OCI-LY7 (cell line): ENCODE measurements around the gene HSPB6. TPM values are rescaled to one million over a fixed set of nuclear protein-coding genes. Genes with fewer than 3 reads are reported as not detected.

Experiments used
- BruUV-seq: library from RNA; stranded (reverse); fragments of 400-500 nt; replicated peaks from 2 replicates; lab custom pipeline; 2021; lab: Mats Ljungman, UMichigan
- CTCF ChIA-PET: fragments of 300-600 bp; sonication (Branson Sonifier 250); formaldehyde crosslinking; loops from one replicate; lab custom pipeline; 2022; ENCODE audit warnings: antibody characterized with exemption; ENCODE audit not compliant: unreplicated experiment; lab: Charles Lee
- POLR2A ChIA-PET: fragments of 300-600 bp; sonication (Branson Sonifier 250); formaldehyde crosslinking; loops from one replicate; lab custom pipeline; 2022; ENCODE audit warnings: antibody characterized with exemption; lab: Charles Lee
- DNase-seq: peaks from one replicate; pipeline ENCODE4 v3.0.0-alpha.2; 2015; ENCODE audit warnings: low spot score
- H2AFZ ChIP-seq: fragments of 200-600 bp; sonication (generic), shearing (Covaris generic); 2 replicates; pipeline ENCODE4 v1.6.1; 2014; ENCODE audit warnings: mild to moderate bottlenecking, antibody characterized with exemption, low read length, moderate library complexity
- H3K27ac ChIP-seq: fragments of 200-600 bp; sonication (generic); 2 replicates; pipeline ENCODE4 v1.5.1; 2014; ENCODE audit warnings: mixed run types, low read depth, mild to moderate bottlenecking, moderate library complexity, low read length, inconsistent platforms; ENCODE audit not compliant: poor library complexity, severe bottlenecking
- H3K36me3 ChIP-seq: fragments of 200-600 bp; sonication (generic); 2 replicates; pipeline ENCODE4 v1.6.1; 2014; ENCODE audit warnings: mild to moderate bottlenecking, antibody characterized with exemption, low read length, moderate library complexity, mixed read lengths; ENCODE audit not compliant: insufficient read depth
- H3K4me1 ChIP-seq: fragments of 200-600 bp; sonication (generic); 2 replicates; pipeline ENCODE4 v1.5.1; 2014; ENCODE audit warnings: mild to moderate bottlenecking, low read length; ENCODE audit not compliant: insufficient read depth, poor library complexity, severe bottlenecking
- H3K4me2 ChIP-seq: fragments of 200-600 bp; sonication (generic); 2 replicates; pipeline ENCODE4 v1.6.1; 2014; ENCODE audit warnings: mild to moderate bottlenecking, low read length
- H3K4me3 ChIP-seq: fragments of 200-600 bp; sonication (generic); 2 replicates; pipeline ENCODE4 v1.5.1; 2014; ENCODE audit warnings: mild to moderate bottlenecking, low read depth, low read length; ENCODE audit not compliant: poor library complexity, severe bottlenecking
- H3K79me2 ChIP-seq: fragments of 200-600 bp; sonication (generic); 2 replicates; pipeline ENCODE4 v1.6.1; 2016; ENCODE audit warnings: low read depth, mild to moderate bottlenecking, low read length, moderate library complexity, mixed read lengths; ENCODE audit not compliant: insufficient read depth
- H3K9me2 ChIP-seq: fragments of 200-600 bp; sonication (generic); 2 replicates; pipeline ENCODE4 v1.6.1; 2016; ENCODE audit warnings: mild to moderate bottlenecking, low read length, mixed read lengths; ENCODE audit not compliant: insufficient read depth
- H3K9me3 ChIP-seq: fragments of 200-600 bp; sonication (generic); 2 replicates; pipeline ENCODE4 v1.6.1; 2014; ENCODE audit warnings: mild to moderate bottlenecking, mixed run types, low read length, mixed read lengths
- H4K20me1 ChIP-seq: fragments of 200-600 bp; sonication (generic); 2 replicates; pipeline ENCODE4 v1.6.1; 2014; ENCODE audit warnings: mild to moderate bottlenecking, antibody characterized with exemption, low read length, moderate library complexity, mixed read lengths; ENCODE audit not compliant: insufficient read depth
- CTCF ChIP-seq: fragments of 200-600 bp; sonication (generic); conservative IDR thresholded peaks from 2 replicates; pipeline ENCODE4 v1.5.1; 2014; ENCODE audit warnings: mild to moderate bottlenecking, antibody characterized with exemption, low read length, moderate library complexity, mixed read lengths
- EZH2phosphoT487 ChIP-seq: fragments of 200-600 bp; sonication (generic); IDR thresholded peaks from 2 replicates; pipeline ENCODE4 v1.6.1; 2018; ENCODE audit warnings: low read depth, borderline replicate concordance, mild to moderate bottlenecking, mixed run types, antibody characterized with exemption, low read length, moderate library complexity, mixed read lengths
- intact Hi-C: fragments of 100-400 bp; cut with micrococcal nuclease; formaldehyde crosslinking; loops from one replicate; pipeline ENCODE4 v1.10.0; 2022; ENCODE audit not compliant: unreplicated experiment
- total RNA-seq, 2 experiments: library from RNA; depleted of rRNA in 1 of 2; stranded (reverse); fragments of >200 nt in 1 of 2; shearing (Covaris generic) in 1 of 2; gene quantifications; 2 replicates each; pipeline ENCODE4 v1.2.3, GENCODE V29; 2014 to 2022

HSPB6 gene
- total RNA-seq, 2 experiments from 2014 or later = 1.7 TPM; not detected in 1

DNA sequence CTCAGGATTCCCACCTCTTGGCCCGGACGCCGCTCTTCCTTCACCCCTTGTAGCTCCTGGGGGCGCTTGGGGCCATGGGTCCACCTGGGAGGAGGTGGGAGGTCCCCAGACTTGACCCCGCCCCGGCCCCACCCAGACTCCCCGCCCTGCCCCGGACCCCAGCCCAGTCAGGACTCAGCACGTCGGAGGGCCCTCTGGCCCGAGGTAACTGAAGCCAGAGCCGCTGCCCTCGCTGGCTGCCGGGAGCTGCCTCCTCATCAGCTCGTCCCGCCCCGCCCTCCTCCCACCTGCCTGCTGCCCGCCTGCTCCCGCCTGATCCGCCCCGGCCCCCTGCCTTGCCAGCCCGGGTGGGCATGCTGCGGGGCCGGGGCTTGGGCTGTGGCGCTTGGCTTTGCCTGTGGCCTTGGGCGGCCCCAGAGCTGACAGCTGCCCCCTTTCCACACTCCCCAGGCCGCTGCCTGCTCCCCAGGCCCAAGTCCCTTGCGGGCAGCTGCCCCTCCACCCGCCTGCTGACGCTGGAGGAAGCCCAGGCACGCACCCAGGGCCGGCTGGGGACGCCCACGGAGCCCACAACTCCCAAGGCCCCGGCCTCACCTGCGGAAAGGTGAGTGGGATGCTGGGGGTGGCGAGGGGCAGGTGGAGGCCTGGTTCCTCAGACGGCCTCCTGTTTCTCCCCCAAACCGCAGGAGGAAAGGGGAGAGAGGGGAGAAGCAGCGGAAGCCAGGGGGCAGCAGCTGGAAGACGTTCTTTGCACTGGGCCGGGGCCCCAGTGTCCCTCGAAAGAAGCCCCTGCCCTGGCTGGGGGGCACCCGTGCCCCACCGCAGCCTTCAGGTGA, 27.9 kb upstream of the HSPB6 start:
- ChIA-PET POLR2A (no interaction called here), CTCF (interaction anchor here (0.6 kb wide), 1 partner anchor 8 kb away, joined by 7 read pairs; no protein-coding TSS in a partner anchor)
- no peaks in the 10 kb centered on the region for H3K9me3 ChIP-seq
- no TSS peak for BruUV-seq
- H3K9me2 ChIP-seq = no peaks in the 10 kb centered on the region
- no peak for DNase-seq
- no peaks in the 10 kb centered on the region for H3K4me1 ChIP-seq
- no peak overlapping the region for H3K4me2 ChIP-seq
- H4K20me1 ChIP-seq = no peaks in the 10 kb centered on the region
- no peak overlapping the region for H2AFZ ChIP-seq
- TF ChIP-seq EZH2phosphoT487 (no peak), CTCF (no peak)
- intact Hi-C loops = no loop called here
- H3K27ac ChIP-seq = no peak overlapping the region
- H3K79me2 ChIP-seq = no peaks in the 10 kb centered on the region
- H3K4me3 ChIP-seq = no peak overlapping the region
- H3K36me3 ChIP-seq = peaks cover 5% of the 10 kb centered on the region; the same call in 1 of the 2 replicates

DNA sequence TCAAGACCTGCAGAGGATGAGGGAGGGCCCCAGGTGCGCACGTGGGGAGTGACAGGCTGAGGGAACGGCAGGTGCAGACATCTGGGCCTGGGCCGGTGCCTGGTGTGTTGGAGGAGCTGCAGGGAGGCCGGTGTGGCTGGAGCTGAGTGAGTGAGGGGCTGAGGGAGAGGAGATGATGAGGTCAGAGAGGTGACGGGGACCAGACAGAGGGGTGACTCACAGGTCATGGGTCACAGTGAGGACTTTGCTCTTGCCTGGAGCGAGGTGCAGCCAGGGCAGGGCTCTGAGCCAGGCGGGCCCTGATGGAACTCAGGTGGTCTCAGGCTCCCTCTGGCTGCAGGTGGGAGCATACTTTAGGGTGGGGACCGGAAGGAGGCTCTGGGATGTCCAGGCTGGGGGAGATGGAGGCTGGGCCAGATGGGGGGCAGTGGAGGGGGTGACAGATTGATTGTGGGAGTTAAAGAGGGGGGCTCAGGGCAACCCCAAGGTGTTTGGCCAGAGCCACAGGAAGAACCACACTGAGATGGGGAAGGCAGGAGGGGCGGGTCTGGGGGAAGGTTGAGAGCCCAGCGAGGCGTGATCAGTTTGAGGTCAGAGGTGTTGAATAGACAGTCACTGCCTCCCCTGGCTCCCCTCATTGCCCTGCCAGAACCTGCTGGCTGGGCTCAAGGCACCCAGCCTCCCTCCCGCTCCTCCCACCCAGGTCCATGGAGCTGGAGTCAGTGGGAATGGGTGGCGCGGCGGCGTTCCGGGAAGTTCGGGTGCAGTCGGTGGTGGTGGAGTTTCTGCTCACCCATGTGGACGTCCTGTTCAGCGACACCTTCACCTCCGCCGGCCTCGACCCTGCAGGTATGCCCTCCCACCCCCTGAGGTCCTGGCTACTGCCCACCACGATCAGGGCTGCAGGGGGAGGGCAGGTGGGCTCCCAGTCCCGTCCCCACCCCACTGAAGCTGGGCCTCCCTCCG, 26.9 kb upstream of the HSPB6 start:
- ChIA-PET CTCF (no interaction called here), POLR2A (no interaction called here)
- no peak overlapping the region for H2AFZ ChIP-seq
- TF ChIP-seq EZH2phosphoT487 = no peak
- TF ChIP-seq CTCF = no peak
- peaks cover 5% of the 10 kb centered on the region; the same call in 1 of the 2 replicates for H3K36me3 ChIP-seq
- no peaks in the 10 kb centered on the region for H3K4me1 ChIP-seq
- no peaks in the 10 kb centered on the region for H4K20me1 ChIP-seq
- no peaks in the 10 kb centered on the region for H3K79me2 ChIP-seq
- H3K9me3 ChIP-seq = no peaks in the 10 kb centered on the region
- BruUV-seq = no TSS peak
- no peak overlapping the region for H3K27ac ChIP-seq
- H3K9me2 ChIP-seq = no peaks in the 10 kb centered on the region
- intact Hi-C loops = no loop called here
- H3K4me2 ChIP-seq = no peak overlapping the region
- no peak overlapping the region for H3K4me3 ChIP-seq
- no peak for DNase-seq
